ENCODE data around the gene ABCA13.

ABCA13 gene

GRCh38 chr7:48511080-48511479 is 339.8 kb downstream of the ABCA13 start:
- no peak for DNase-seq (ENCODE audit: low read depth in 3 of 3)

GRCh38 chr7:48512892-48513291 is 341.6 kb downstream of the ABCA13 start:
- no peak for DNase-seq (ENCODE audit: low read depth in 3 of 3)

DNA sequence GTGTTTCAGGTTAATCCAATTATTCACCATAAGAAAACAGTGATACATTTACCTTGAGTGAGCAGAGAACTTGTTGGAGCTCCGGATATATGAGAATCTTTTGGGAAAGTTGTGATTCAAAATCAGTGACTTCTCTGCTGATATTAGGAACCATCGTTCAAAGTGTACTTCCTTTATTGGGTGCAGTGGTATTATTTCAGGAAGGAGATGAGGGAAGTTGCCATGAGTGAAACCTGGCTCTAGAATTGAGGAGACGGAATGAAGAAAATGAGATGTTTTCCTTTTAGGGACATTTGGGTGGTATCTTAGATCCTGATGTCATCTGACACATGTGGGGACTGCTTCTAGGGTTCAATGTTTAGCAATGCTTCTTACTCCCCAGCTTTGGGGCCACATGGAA is 343.9 kb downstream of the ABCA13 start:
- DNase-seq (ENCODE audit: low read depth in 3 of 3): no peak

DNA sequence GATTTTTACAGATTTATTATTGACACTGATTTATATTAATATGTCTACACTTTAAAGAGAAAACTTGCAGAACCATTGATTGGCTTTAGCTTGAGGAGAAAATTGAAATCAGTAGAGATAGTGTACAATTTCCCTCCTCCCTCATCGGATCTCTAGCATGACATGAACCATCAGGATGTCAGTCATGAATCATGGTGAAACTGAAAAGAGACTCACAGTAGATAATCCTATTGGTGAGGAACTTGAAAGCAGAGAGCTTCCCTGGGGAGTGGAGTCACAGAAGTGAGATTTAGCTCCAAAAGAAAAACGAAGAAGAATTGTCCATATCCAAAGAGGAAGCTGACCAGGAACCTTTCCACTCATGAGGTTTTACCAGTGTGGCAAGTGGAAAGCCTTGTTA is 346.8 kb downstream of the ABCA13 start:
- no peak for DNase-seq (ENCODE audit: low read depth in 3 of 3)

DNA sequence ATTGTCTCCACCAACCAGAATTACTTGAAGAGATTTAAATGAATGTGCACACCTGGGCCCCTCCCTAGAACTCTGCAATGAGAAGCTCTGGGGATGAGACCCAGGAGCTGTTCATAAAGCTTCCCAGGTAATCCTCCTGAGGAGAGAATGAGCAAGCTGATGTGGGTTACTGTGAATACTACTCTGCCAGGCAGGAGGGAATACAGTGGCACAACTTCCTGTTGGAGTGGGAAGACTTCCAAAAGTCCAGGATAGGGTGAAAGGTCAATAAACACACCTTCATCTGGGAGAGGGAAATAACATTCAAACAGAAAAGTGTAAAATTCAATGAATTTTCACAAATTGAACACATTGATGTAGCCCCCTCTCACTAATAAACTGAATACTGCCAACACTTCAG is 351.4 kb downstream of the ABCA13 start:
- DNase-seq (ENCODE audit: low read depth in 3 of 3): no peak

- no peak for DNase-seq (ENCODE audit: low read depth in 3 of 3)
Measured at GRCh38 chr7:48525736-48526732, 354.8 kb downstream of the ABCA13 start.

DNA sequence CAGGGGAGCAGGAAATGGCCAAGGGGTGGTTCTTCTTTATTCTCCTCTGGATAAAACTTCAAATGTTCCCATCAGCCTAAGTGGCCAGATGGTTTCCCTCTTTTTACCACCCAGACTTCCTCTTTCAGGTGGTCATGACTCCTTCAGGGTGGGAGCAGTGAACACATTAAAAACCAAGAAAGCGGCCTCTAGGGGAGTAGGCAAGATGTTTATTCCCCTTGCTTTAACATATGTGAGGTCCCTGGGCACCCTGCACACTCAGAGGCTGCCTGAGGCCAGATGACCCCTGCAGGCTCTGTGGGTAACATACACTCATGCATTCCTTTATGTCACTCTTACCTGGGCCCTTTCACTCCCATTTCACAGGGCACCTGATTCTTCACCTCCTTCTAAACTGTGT is 357.4 kb downstream of the ABCA13 start:
- no peak for DNase-seq (ENCODE audit: low read depth in 3 of 3)

- no peak for DNase-seq (ENCODE audit: low read depth in 3 of 3)
Measured at GRCh38 chr7:48537561-48537960, 366.3 kb downstream of the ABCA13 start.

- no peak for DNase-seq (ENCODE audit: low read depth in 3 of 3)
Measured at GRCh38 chr7:48540746-48541145, 369.5 kb downstream of the ABCA13 start.

- no peak for DNase-seq (ENCODE audit: low read depth in 3 of 3)
Measured at GRCh38 chr7:48548667-48549066, 377.4 kb downstream of the ABCA13 start.

- DNase-seq (ENCODE audit: low read depth in 3 of 3): no peak
Measured at GRCh38 chr7:48551652-48552051, 380.4 kb downstream of the ABCA13 start.

- no peak for DNase-seq (ENCODE audit: low read depth in 3 of 3)
Measured at GRCh38 chr7:48563334-48563733, 392.1 kb downstream of the ABCA13 start.

DNA sequence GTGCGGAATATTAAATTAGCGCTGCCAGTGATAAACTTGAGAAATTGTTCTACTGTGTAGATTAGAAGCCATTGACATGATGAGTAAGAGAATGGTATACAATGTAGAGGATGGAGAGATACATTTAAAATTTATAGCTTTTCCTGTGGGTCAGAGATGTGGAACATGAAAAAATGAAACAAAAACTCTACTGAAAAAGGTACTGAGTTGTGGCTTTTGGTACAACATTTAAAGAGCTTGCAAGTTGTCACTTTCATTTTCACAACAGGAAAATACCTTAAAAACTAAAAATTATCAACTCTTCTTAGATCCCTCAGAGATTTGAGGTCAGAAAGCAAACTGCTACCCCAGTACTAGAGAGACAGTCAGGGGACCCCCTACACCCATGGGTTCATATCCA is 404.3 kb downstream of the ABCA13 start:
- DNase-seq (ENCODE audit: low read depth in 3 of 3): no peak

DNA sequence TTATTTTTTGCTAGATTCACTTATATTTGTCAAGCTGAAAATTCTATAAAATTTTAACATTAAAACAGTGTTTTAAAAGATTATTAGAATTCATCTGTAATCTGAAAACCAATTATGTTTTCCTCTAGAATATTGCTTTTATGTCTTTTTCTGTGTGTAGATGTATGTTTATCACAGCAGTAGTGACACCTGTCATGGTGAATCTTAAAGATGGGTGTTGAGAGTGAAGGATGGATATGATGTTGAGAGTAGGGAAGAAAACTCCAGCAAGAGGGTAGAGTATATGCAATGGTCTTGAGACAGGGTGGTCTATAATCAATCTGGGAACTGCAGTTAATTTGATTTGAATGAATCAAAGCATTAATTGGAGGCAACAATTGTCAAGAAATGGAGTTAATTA is 416.2 kb downstream of the ABCA13 start:
- DNase-seq (ENCODE audit: low read depth in 3 of 3): no peak

- no peak for DNase-seq (ENCODE audit: low read depth in 3 of 3)
Measured at GRCh38 chr7:48594349-48594748, 423.1 kb downstream of the ABCA13 start.

DNA sequence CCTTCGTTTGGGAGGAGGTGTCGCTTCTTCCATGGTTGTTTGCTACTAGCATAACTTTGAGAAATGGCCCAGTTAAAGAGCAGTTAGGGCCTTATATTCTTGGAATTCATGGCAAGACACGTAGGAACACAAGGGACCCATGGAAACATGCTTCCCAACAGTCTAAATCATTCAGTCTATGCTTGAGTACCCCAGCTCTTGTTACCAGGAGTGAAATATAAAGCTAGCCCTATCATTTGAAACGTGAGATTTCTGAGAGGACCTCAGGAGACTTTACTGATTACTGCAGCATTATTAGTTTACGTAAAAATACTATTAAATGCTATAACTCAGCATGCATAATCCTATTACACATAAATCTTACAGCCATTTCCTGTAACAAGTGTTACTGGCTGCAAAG is 424.5 kb downstream of the ABCA13 start:
- DNase-seq (ENCODE audit: low read depth in 3 of 3): no peak

- no peak for DNase-seq (ENCODE audit: low read depth in 3 of 3)
Measured at GRCh38 chr7:48610705-48611104, 439.4 kb downstream of the ABCA13 start.

GRCh38 chr7:48611993-48612392 is 440.7 kb downstream of the ABCA13 start:
- DNase-seq (ENCODE audit: low read depth in 3 of 3): no peak

DNA sequence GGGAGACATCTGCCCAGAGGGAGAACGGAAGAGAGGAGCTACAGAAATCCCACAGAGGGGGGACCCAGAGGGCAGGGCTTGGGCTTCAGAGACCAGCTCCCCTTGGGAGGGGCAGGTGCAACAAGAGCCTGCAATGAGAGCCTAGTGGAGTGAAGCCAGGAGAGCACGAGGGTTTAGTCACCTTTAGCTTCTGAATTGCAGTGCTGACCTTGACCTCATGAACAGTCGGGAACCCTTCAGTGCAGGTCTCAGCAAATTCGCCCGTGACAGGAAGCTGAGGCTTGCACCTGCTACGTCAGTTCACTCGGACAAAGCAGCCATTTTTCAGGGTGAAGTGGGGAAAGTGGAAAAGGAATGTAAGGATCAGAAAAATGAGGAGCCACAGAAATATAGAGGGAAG is 446.2 kb downstream of the ABCA13 start:
- no peak for DNase-seq (ENCODE audit: low read depth in 3 of 3)

GRCh38 chr7:48617993-48618392 is 446.7 kb downstream of the ABCA13 start:
- no peak for DNase-seq (ENCODE audit: low read depth in 3 of 3)

DNA sequence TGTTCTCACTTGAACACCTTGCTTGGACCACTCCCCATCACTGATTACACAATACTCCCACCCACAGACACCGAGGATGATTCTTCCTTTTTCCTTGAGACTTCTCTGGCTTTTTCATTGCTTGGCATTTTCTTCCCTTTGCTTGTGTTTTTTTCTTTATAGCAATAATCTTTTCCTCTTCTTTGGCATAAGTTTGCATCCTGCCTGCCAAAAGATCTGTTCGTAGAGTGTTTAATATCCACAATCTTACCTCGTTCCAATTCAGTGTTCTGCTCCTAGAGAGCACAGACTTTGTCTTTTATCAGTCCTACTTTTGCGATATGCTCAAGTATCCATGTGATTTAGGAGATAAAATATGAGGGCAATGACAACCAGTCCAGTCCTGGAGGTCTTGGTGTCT is 449.8 kb downstream of the ABCA13 start:
- DNase-seq (ENCODE audit: low read depth in 3 of 3): no peak

- no peak for DNase-seq (ENCODE audit: low read depth in 3 of 3)
Measured at GRCh38 chr7:48627164-48627563, 455.9 kb downstream of the ABCA13 start.

- no peak for DNase-seq (ENCODE audit: low read depth in 3 of 3)
Measured at GRCh38 chr7:48628793-48629349, 457.6 kb downstream of the ABCA13 start.
